ENCODE data around the gene KLHL15.
A peak's percentile ranks its signal among the peaks of the same experiment; 100 is the strongest.
"Not testable (repeated sequence)": the region's sequence is repeated elsewhere in the genome, so short reads cannot be mapped to it uniquely, and the experiment has no call there.

The KLHL15 gene

DNA sequence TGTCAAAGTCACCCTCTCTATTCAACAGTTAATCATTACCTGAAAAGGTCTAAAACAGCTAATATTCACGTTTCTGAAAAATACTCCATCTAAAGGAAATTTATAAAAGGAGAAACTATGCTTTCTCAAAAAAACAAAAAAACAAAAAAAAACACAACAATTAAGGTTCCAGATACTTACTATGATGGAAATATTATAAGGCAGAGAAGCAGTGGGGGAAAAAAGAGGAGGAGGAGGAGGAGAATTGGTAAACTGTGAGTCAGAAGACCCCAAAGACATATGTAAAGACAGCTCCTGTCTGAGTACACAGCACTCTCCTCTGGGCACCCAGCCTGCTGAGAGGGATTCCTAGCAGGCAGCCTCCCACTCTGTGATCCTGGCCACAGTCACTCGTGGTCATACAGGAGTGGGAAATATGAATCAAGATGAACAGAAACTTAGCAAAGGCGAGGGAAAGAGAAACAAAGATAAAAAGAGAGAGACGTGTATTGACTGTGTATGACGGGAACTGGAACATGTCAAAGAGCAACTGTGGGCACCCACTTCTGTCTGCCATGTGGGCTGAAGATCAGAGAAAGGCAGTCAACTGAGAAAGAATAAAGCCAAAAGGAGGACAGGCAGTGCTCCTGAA, 12.5 kb downstream of the KLHL15 start:
- DNase-seq, result peak; percentile 34

GRCh38 chrX:24012266-24012665, 14.7 kb downstream of the KLHL15 start:
- no peak for DNase-seq

GRCh38 chrX:24005867-24006266, 21.1 kb downstream of the KLHL15 start:
- no peak for DNase-seq

GRCh38 chrX:24005028-24005427, 22.0 kb downstream of the KLHL15 start:
- DNase-seq, result no peak

GRCh38 chrX:24002792-24003191, 24.2 kb downstream of the KLHL15 start:
- no peak for DNase-seq

DNA sequence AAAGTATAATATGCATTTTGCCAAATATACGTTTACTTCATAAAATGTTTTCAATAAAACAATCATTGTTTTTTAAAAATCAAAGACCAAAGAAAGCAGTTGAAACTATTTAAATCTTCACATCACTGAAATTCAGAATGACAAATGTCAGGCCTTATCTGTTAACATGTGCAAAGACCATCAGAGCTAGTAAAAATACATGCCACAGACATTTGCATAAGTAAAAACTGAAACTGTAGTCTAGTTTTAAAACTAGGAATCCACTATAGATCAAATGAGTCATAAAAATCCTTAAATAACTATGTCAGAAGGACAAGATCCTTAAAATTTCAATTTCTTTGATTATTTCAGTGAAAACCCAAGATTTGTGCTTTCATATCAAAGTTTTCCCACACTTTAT, 24.8 kb downstream of the KLHL15 start:
- no peak for DNase-seq

DNA sequence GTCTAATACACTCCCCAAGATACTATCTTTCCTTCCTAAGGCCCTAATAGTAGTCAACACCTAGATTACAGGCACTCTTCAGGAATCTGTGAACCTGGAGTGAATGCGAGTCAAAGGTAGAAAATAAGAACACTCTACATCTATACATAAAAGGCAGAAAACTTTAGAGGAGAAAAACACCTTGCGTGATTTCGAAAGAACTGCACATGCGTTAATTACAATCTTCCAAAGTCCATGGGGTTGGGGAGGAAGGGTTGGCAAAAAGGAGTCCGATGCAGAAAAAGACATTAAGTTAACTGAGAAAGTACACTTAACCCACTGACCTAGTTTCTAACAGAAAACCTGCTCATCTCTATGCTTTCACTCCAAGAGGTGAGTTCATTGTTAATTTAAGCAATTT, 27.3 kb downstream of the KLHL15 start:
- DNase-seq, result no peak

DNA sequence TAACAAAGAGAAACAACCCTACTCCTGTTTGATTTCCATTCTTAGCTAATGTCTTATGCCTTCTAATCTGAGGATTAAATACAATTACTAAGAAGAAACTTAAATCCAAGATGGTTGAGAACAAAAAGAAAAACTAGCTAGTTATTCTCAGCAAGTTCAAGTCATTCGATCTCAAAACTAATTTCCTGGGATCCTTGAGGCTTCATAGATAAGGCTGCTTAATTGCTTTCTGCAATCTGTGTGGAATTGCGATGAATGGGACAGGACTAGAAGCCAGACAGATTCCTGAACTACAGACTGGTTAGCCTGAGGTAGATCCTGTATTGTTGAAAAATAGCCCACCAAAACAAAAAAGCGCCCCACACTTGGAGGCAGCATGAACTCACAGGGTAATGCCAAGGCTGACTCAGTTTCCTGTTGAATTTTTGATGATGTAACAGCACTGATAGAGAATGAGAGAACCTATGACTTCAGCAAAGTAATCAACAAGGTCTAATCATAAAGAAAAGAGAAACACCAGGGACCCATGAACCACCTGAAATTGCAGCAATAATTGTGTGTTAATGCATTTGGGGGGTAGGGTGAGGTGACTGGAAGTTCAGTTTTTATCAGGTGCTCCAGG, 33.9 kb downstream of the KLHL15 start:
- no peak for DNase-seq

- DNase-seq, result no peak
Measured at GRCh38 chrX:23992431-23992830, 34.6 kb downstream of the KLHL15 start.

DNA sequence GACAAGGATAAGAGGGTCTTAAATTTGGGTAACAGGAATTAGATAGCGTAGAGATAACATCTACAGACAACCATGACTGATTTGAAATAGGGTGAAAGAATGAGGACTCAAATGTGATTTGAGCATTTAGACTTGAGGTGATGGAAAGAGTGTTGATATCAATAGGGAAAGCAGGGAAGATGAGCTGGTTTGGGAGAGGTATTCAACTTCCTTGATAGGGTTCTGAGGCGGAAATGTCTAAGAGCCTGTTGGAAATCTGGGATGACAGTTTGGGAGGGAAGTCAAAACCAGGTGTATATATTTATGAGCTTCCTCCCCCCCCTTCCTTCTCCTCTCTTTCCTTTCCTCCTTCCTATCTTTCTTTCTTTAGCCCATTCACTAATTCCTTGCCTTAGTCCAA, 36.5 kb downstream of the KLHL15 start:
- no peak for DNase-seq

DNA sequence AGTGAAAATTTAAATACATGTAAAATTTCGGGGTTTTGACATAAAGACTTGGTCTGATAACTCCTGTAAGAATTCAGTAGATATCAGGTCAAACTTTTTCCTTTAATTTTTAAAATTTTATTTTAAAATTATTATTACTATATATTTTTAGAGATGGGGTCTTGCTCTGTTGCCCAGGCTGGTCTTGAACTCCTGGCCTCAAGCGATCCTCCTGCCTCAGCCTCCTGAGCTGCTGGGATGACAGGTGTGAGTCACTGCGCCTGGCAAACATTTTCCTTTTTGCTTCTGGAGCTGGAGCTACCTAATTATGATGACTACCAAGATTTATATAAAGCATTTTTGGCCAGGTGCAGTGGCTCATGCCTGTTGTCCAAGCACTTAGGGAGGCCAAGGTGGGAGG, 37.3 kb downstream of the KLHL15 start:
- DNase-seq, result no peak

DNA sequence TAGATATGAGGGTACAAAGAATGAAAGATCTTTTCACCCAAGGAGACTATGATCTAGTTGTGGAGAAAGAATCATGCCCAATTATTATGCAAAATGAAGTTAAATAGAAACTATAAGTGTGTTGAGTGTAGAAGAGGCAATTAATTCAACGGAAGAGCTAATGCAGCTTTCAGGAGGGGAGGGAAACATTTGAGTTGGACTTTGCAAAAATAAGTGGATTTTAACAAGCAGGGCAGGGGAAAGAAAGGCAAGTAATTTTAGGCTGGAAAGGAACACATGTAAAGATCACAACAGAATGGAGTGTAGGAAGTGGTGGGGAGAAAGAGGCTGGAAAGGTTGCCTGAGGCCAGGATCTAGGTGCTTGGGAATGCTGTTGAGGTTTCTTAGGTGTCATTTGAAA, 44.1 kb downstream of the KLHL15 start:
- DNase-seq, result no peak

- DNase-seq, result no peak
Measured at GRCh38 chrX:23981711-23982110, 45.3 kb downstream of the KLHL15 start.

DNA sequence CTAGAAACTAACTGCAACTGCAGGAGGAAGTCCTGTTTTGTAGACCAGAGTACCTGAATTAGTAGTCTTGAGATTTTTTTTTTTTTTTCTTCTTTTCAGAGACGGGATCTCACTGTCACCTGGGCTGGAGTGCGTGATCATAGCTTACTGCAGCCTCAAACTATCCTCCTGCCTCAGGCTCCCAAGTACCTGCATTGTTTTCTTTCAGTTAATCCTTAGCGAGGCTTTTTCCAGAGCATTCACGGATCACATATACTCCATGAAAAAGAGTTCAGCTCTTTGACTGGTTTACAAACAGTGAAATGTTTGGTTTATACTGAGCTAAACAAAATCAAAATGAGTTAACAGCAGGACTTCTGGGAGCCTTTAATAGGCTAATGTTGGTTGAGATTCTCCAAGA, 45.8 kb downstream of the KLHL15 start:
- no peak for DNase-seq

DNA sequence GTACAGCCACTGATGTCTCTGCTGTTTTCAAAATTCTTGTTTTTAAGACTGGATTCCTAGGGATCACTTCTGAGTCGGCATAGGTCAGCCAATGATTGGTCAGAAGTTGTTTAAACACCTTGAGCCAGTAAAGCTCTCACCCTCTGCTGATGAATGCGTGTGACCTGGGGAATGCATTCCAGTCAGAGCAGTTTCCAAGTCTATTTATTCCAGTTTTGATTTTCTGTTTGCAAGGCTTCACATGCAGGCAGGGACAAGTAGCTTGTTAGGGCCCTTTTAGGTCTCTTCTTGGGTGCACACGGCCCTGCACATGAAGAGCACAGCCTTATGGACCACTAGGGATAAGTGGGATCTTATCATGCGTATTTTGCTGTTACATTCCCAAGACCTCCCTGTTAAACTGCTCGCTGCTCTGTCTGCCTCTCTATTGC, 47.0 kb downstream of the KLHL15 start:
- no peak for DNase-seq

DNA sequence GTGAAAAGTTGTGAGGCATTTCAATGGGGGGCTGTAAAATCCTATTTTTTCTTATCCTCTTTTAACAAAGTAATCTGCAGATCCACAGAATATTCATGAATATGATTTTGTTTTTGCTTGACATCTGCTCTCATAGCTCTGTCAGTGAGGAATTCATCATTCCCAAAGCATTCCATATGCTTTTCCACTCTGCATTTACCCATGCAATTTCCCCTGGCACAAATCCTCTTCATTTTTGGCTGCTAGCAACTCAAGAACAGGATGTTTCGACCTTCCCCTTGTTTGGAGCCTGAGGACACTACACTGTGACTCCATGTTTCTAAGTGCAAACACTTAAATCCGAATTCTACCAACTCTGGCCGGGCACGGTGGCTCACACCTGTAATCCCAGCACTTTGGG, 48.5 kb downstream of the KLHL15 start:
- DNase-seq, result no peak

GRCh38 chrX:23965630-23966029, 61.4 kb downstream of the KLHL15 start:
- DNase-seq, result not testable (repeated sequence)

DNA sequence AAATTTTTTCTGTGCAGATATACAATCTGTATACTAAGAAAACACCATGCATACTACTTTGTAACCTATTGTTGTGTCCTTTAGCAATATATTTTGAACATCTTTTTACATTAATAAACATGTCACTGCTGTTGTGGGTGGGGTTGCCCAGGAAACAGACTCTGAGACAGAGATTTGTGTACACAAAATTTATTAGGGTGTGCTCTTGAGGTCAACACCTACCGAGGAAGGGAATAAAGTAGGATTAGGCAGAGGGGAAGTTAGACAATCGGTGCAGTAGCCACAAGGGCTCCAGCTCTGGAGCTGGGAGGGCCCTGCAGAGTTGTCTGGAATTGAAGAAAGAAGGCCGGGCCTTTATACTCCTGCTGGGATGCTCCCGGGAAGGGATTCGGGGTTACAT, 62.8 kb downstream of the KLHL15 start:
- DNase-seq, result no peak

DNA sequence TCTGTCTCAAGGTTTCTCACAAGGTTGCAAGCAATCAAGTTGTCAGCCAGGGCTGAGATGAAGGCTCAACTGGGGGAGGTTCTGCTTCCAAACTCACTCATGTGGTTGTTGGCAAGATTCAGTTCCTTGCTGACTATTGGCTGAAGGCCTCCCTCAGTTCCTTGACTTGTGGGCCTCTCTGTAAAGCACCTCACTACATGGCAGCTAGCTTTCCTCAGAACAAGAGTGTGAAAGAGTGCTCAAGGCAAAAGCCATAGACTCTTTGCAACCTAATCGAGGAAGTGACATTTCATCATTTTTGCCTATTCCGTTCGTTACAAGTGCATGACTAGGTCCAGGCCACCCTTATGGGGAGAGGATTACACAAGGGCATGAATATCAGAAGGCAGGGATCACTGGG, 67.2 kb downstream of the KLHL15 start:
- no peak for DNase-seq

DNA sequence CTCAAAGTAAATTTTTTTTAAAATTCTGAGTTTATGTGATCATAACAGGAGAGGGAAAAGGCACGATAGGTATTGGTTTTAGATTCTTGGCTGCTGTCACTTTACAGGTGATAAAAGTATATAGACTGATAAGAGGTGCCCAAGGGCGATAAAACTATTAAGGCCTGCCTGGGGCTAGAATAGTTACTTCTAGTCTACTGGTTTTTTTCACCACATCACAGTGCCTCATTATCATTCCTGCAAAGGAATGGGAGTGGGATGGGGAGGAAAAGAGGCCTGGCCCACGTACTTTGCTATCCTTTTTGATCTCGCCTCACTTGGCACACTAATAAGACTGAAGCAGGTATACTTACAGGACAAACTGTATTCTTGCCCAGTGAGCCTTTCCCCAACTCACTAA, 72.6 kb downstream of the KLHL15 start:
- no peak for DNase-seq

DNA sequence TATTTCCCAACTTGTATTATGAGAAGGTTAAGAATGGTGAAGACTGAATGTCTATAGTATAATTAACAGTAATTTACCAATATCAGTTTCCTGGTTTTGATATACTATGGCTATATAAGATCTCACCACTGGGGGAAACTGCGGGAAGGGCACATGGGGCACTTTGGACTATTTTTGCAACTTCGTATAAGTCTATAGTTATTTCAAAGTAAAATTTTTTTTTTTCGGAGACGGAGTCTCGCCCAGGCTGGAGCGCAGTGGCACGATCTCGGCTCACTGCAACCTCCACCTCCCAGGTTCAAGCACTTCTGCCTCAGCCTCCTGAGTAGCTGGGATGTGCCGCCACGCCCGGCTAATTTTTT, 73.1 kb downstream of the KLHL15 start:
- no peak for DNase-seq

DNA sequence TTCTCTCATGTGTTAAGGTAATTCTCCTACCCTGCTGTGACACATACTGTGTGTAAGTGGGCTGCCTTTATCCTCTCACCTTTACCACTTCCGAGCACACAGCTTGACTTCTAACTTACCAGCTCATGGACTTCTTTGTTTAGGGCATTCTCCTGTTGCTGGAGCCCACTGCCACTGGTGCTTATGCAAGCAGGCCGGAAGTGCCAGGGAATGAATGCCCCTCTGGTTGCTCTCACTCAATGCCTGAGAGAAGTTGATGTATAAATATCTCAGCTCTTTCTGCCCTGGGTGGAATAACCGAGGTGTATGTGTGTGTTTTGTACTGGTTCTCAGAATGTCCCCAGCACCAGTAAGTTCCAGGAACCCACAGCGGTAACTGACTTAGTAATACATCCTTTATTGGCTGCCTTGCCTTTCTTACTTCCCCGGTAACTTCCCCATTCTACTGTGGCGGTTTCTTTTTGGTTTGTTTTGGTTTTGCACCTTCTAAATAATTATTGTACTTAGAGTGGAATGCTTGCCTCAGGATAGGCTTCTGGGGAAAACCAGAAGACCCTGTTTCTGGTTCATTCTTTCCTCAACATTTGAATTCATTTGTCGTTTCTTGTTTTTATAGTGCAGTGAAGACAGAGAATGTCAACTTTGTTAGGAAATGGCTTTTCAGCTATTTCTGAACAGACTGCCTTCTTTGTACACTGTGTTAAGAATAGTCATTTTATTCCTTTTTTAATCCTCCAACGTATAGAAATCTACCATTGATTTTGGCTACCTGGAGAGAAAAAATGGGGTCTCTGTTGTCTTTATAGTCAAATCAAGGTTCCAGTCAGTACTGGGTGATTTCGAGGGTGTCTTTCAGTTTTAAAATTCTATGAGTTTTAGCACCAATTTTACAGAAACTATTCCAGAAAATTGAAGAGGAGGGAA, 73.7 kb downstream of the KLHL15 start:
- DNase-seq, result peak; percentile 4

GRCh38 chrX:23952391-23952790, 74.6 kb downstream of the KLHL15 start:
- no peak for DNase-seq

GRCh38 chrX:23945206-23945605, 81.8 kb downstream of the KLHL15 start:
- no peak for DNase-seq

All from stimulated activated CD4-positive, alpha-beta T cell treated with anti-CD3 and anti-CD28 coated beads, Interleukin-4, amount 100 ng/mL, for 1 hour (primary cell).